ENCODE results near the gene FKBP14.
A peak's percentile ranks its signal among the peaks of the same experiment; 100 is the strongest.

The FKBP14 gene

GRCh38 chr7:30028216-30028748 lies 1.8 kb upstream of the FKBP14 start, which contains the start of gene PLEKHA8:
Gene PLEKHA8, plus strand, starts transcription at chr7:30028412. Its CDS starts 351 bp downstream, at chr7:30028763.
- Histone ChIP-seq H3K27me3 (ENCODE audit: control insufficient read depth in 3 of 3, insufficient read depth in 3 of 3, low read depth in 1 of 3, low read length in 3 of 3) (no peaks in the 10 kb centered on the region), H2AFZ (ENCODE audit: low read length) (peak within 1 kb of the TSS; percentile 92), H2BK5ac (ENCODE audit: low read length) (peak within 1 kb of the TSS; percentile 78), H4K8ac (ENCODE audit: low read depth, low read length) (no peak within 1 kb of the TSS), H2BK12ac (ENCODE audit: low read length) (no peak within 1 kb of the TSS), H3K27ac (replicated peaks; ENCODE audit: low read length) (peak within 1 kb of the TSS; percentile 86), H2BK120ac (ENCODE audit: low read depth, low read length) (no peak within 1 kb of the TSS), H3K9me3 (replicated peaks in 1 of 2; ENCODE audit: control insufficient read depth in 2 of 2, insufficient read depth in 1 of 2, low read depth in 1 of 2, low read length in 2 of 2) (no peaks in the 10 kb centered on the region), H3K79me1 (ENCODE audit: low read depth, low read length) (peaks cover 9% of the 10 kb centered on the region), H4K91ac (ENCODE audit: low read depth, low read length, poor library complexity) (no peak within 1 kb of the TSS), H3K18ac (ENCODE audit: low read length) (peak within 1 kb of the TSS; percentile 95), H3K4me3 (ENCODE audit: low read length in 2 of 2) (peak within 1 kb of the TSS; percentile 71 to 86), H3K4ac (ENCODE audit: low read length) (no peak within 1 kb of the TSS), H3K36me3 (replicated peaks in 1 of 2; ENCODE audit: control insufficient read depth in 2 of 2, insufficient read depth in 2 of 2, low read length in 2 of 2) (peaks cover 0 to 8% of the 10 kb centered on the region in 2 donors), H3K4me1 (ENCODE audit: control insufficient read depth in 2 of 2, insufficient read depth in 1 of 2, low read depth in 1 of 2, low read length in 2 of 2) (peaks cover 11 to 13% of the 10 kb centered on the region in 2 donors), H3K14ac (ENCODE audit: low read length) (peak within 1 kb of the TSS; percentile 65), H3K23ac (ENCODE audit: low read depth, low read length, poor library complexity) (peak within 1 kb of the TSS; percentile 22), H2AK5ac (ENCODE audit: low read depth, low read length) (no peak within 1 kb of the TSS), H3K4me2 (ENCODE audit: insufficient read depth, low read length, poor library complexity, severe bottlenecking) (peak within 1 kb of the TSS; percentile 85), H2BK15ac (ENCODE audit: low read length) (peak within 1 kb of the TSS; percentile 72), H3K9ac (ENCODE audit: low read depth, low read length, poor library complexity) (peak within 1 kb of the TSS; percentile 94)
- no CpG with 5 or more reads among the region's 70 CpGs for WGBS, 2 donors (ENCODE audit: extremely low coverage in 2 of 2, insufficient read length in 2 of 2, insufficient replicate concordance in 1 of 2)
- peak; percentile 90 for DNase-seq (ENCODE audit: low spot score)

GRCh38 chr7:30027740-30028215 lies 1.3 kb upstream of the FKBP14 start:
- Histone ChIP-seq H3K79me1 (ENCODE audit: low read depth, low read length) (peaks cover 9% of the 10 kb centered on the region), H2BK12ac (ENCODE audit: low read length) (no peak overlapping the region), H2BK15ac (ENCODE audit: low read length) (no peak overlapping the region)

GRCh38 chr7:30027065-30027456 lies 559 bp upstream of the FKBP14 start:
- Histone ChIP-seq H4K91ac (ENCODE audit: low read depth, low read length, poor library complexity) (no peak overlapping the region), H2AK5ac (ENCODE audit: low read depth, low read length) (no peak overlapping the region), H3K23ac (ENCODE audit: low read depth, low read length, poor library complexity) (no peak overlapping the region), H3K4me2 (ENCODE audit: insufficient read depth, low read length, poor library complexity, severe bottlenecking) (peak overlapping the region; percentile 85), H3K9ac (ENCODE audit: low read depth, low read length, poor library complexity) (no peak overlapping the region), H2BK120ac (ENCODE audit: low read depth, low read length) (no peak overlapping the region), H3K14ac (ENCODE audit: low read length) (no peak overlapping the region), H3K18ac (ENCODE audit: low read length) (no peak overlapping the region), H3K4me3 (ENCODE audit: low read length in 2 of 2) (peak overlapping the region; percentile 71 to 73), H3K27me3 (ENCODE audit: control insufficient read depth in 3 of 3, insufficient read depth in 3 of 3, low read depth in 1 of 3, low read length in 3 of 3) (no peaks in the 10 kb centered on the region), H3K9me3 (replicated peaks in 1 of 2; ENCODE audit: control insufficient read depth in 2 of 2, insufficient read depth in 1 of 2, low read depth in 1 of 2, low read length in 2 of 2) (no peaks in the 10 kb centered on the region), H2BK12ac (ENCODE audit: low read length) (no peak overlapping the region), H3K36me3 (replicated peaks in 1 of 2; ENCODE audit: control insufficient read depth in 2 of 2, insufficient read depth in 2 of 2, low read length in 2 of 2) (no peaks in the 10 kb centered on the region), H2BK15ac (ENCODE audit: low read length) (no peak overlapping the region), H3K79me1 (ENCODE audit: low read depth, low read length) (peaks cover 5% of the 10 kb centered on the region), H3K27ac (replicated peaks; ENCODE audit: low read length) (no peak overlapping the region), H4K8ac (ENCODE audit: low read depth, low read length) (no peak overlapping the region), H2AFZ (ENCODE audit: low read length) (peak overlapping the region; percentile 92), H3K4me1 (ENCODE audit: control insufficient read depth in 2 of 2, insufficient read depth in 1 of 2, low read depth in 1 of 2, low read length in 2 of 2) (peaks cover 11 to 13% of the 10 kb centered on the region in 2 donors), H3K4ac (ENCODE audit: low read length) (no peak overlapping the region), H2BK5ac (ENCODE audit: low read length) (no peak overlapping the region)
- no peak for DNase-seq (ENCODE audit: low spot score)
- no CpG with 5 or more reads among the region's 10 CpGs for WGBS, 2 donors (ENCODE audit: extremely low coverage in 2 of 2, insufficient read length in 2 of 2, insufficient replicate concordance in 1 of 2)

More at GRCh38 chr7:30027740-30028215, 1.3 kb upstream of the FKBP14 start:
- peaks cover 0 to 3% of the 10 kb centered on the region in 2 donors for H3K36me3 ChIP-seq (replicated peaks in 1 of 2; ENCODE audit: control insufficient read depth in 2 of 2, insufficient read depth in 2 of 2, low read length in 2 of 2)
- H4K91ac ChIP-seq (ENCODE audit: low read depth, low read length, poor library complexity), result no peak overlapping the region
- no peak overlapping the region for H2BK5ac ChIP-seq (ENCODE audit: low read length)
- no peaks in the 10 kb centered on the region for H3K9me3 ChIP-seq (replicated peaks in 1 of 2; ENCODE audit: control insufficient read depth in 2 of 2, insufficient read depth in 1 of 2, low read depth in 1 of 2, low read length in 2 of 2)
- no peak for DNase-seq (ENCODE audit: low spot score)
- peaks cover 11 to 13% of the 10 kb centered on the region in 2 donors for H3K4me1 ChIP-seq (ENCODE audit: control insufficient read depth in 2 of 2, insufficient read depth in 1 of 2, low read depth in 1 of 2, low read length in 2 of 2)
- H3K4me2 ChIP-seq (ENCODE audit: insufficient read depth, low read length, poor library complexity, severe bottlenecking), result peak overlapping the region; percentile 67
- no CpG with 5 or more reads among the region's 9 CpGs for WGBS, 2 donors (ENCODE audit: extremely low coverage in 2 of 2, insufficient read length in 2 of 2, insufficient replicate concordance in 1 of 2)
- peak overlapping the region; percentile 71 to 73 for H3K4me3 ChIP-seq (ENCODE audit: low read length in 2 of 2)
- no peak overlapping the region for H3K14ac ChIP-seq (ENCODE audit: low read length)
- H2BK120ac ChIP-seq (ENCODE audit: low read depth, low read length), result no peak overlapping the region
- no peak overlapping the region for H3K23ac ChIP-seq (ENCODE audit: low read depth, low read length, poor library complexity)
- H3K9ac ChIP-seq (ENCODE audit: low read depth, low read length, poor library complexity), result peak overlapping the region; percentile 45
- H3K18ac ChIP-seq (ENCODE audit: low read length), result no peak overlapping the region
- no peak overlapping the region for H3K27ac ChIP-seq (replicated peaks; ENCODE audit: low read length)
- no peaks in the 10 kb centered on the region for H3K27me3 ChIP-seq (ENCODE audit: control insufficient read depth in 3 of 3, insufficient read depth in 3 of 3, low read depth in 1 of 3, low read length in 3 of 3)
- no peak overlapping the region for H2AK5ac ChIP-seq (ENCODE audit: low read depth, low read length)
- H3K4ac ChIP-seq (ENCODE audit: low read length), result no peak overlapping the region
- H2AFZ ChIP-seq (ENCODE audit: low read length), result peak overlapping the region; percentile 92
- no peak overlapping the region for H4K8ac ChIP-seq (ENCODE audit: low read depth, low read length)

- H3K18ac ChIP-seq (ENCODE audit: low read length), result no peak overlapping the region
- H3K36me3 ChIP-seq (replicated peaks in 1 of 2; ENCODE audit: control insufficient read depth in 2 of 2, insufficient read depth in 2 of 2, low read length in 2 of 2), result peaks cover 0 to 10% of the 10 kb centered on the region in 2 donors
- peaks cover under 1% of the 10 kb centered on the region for H3K79me1 ChIP-seq (ENCODE audit: low read depth, low read length)
- H2BK5ac ChIP-seq (ENCODE audit: low read length), result no peak overlapping the region
- no peak overlapping the region for H4K91ac ChIP-seq (ENCODE audit: low read depth, low read length, poor library complexity)
- H3K4me2 ChIP-seq (ENCODE audit: insufficient read depth, low read length, poor library complexity, severe bottlenecking), result no peak overlapping the region
- H3K4me1 ChIP-seq (ENCODE audit: control insufficient read depth in 2 of 2, insufficient read depth in 1 of 2, low read depth in 1 of 2, low read length in 2 of 2), result peaks cover 3 to 4% of the 10 kb centered on the region in 2 donors
- no peak overlapping the region for H2AK5ac ChIP-seq (ENCODE audit: low read depth, low read length)
- no peak overlapping the region for H3K23ac ChIP-seq (ENCODE audit: low read depth, low read length, poor library complexity)
- DNase-seq (ENCODE audit: low spot score), result no peak
- no CpG with 5 or more reads among the region's 6 CpGs for WGBS, 2 donors (ENCODE audit: extremely low coverage in 2 of 2, insufficient read length in 2 of 2, insufficient replicate concordance in 1 of 2)
- H3K14ac ChIP-seq (ENCODE audit: low read length), result no peak overlapping the region
- no peak overlapping the region for H2BK15ac ChIP-seq (ENCODE audit: low read length)
- H3K4me3 ChIP-seq (ENCODE audit: low read length in 2 of 2), result no peak overlapping the region
- no peaks in the 10 kb centered on the region for H3K27me3 ChIP-seq (ENCODE audit: control insufficient read depth in 3 of 3, insufficient read depth in 3 of 3, low read depth in 1 of 3, low read length in 3 of 3)
- no peak overlapping the region for H3K4ac ChIP-seq (ENCODE audit: low read length)
- H2BK120ac ChIP-seq (ENCODE audit: low read depth, low read length), result no peak overlapping the region
- H4K8ac ChIP-seq (ENCODE audit: low read depth, low read length), result no peak overlapping the region
- H3K9me3 ChIP-seq (replicated peaks in 1 of 2; ENCODE audit: control insufficient read depth in 2 of 2, insufficient read depth in 1 of 2, low read depth in 1 of 2, low read length in 2 of 2), result no peaks in the 10 kb centered on the region
- H2BK12ac ChIP-seq (ENCODE audit: low read length), result no peak overlapping the region
- no peak overlapping the region for H2AFZ ChIP-seq (ENCODE audit: low read length)
- H3K9ac ChIP-seq (ENCODE audit: low read depth, low read length, poor library complexity), result no peak overlapping the region
- H3K27ac ChIP-seq (replicated peaks; ENCODE audit: low read length), result no peak overlapping the region
These were observed 3.0 kb downstream of the FKBP14 start for GRCh38 chr7:30023524-30023923.

Measured in neuronal stem cell (in vitro differentiated cells).